HepG2 (cell line): Measurements from ENCODE around the gene NT5M. TPM values are rescaled to one million over a fixed set of nuclear protein-coding genes. Genes with fewer than 3 reads are reported as not detected.

Experiments used
- ATAC-seq: fragments of 200-7000 bp; cut with Tn5 transposase; 3 replicates; pipeline ENCODE4 v1.9.1; 2020; ENCODE audit warnings: mild to moderate bottlenecking, moderate library complexity
- BruUV-seq: library from RNA; stranded (reverse); fragments of 400-500 nt; replicated peaks from 2 replicates; lab custom pipeline; 2021; lab: Mats Ljungman, UMichigan
- CTCF ChIA-PET: fragments of 300-600 bp; formaldehyde crosslinking; extraction: SDS; loops from one replicate; lab custom pipeline; 2021; ENCODE audit warnings: low total read pairs, inconsistent platforms, low intra/inter-chr PET ratio; lab: Yijun Ruan, JAX
- POLR2A ChIA-PET: fragments of 350-600 bp; sonication (Branson Sonifier 250); formaldehyde crosslinking; loops from one replicate; lab custom pipeline; 2020; ENCODE audit warnings: antibody characterized with exemption, inconsistent platforms; lab: Yijun Ruan, JAX
- DNase-seq: peaks from one replicate; pipeline ENCODE4 v3.0.0-alpha.2; 2015; ENCODE audit warnings: low spot score
- FAIRE-seq: peaks from 3 replicates; lab custom pipeline; 2011; peaks lifted over from hg19 to GRCh38; lab: Jason Lieb, UNC
- H2AFZ ChIP-seq: one replicate; pipeline ENCODE4 v1.6.1; 2011; ENCODE audit warnings: low read length, inconsistent platforms
- H3K27ac ChIP-seq: fragments of 300-600 bp; 3 replicates; pipeline ENCODE4 v1.8.0; 2011; ENCODE audit warnings: mixed run types, mild to moderate bottlenecking, mixed read lengths, low read length, inconsistent platforms; ENCODE audit not compliant: insufficient read depth; ENCODE audit errors: extremely low read length
- H3K27me3 ChIP-seq, 2 experiments: fragments of 200-600 bp in 1 of 2; 2 replicates in 1 of 2; 3 replicates in 1 of 2; pipeline versions ENCODE4 v1.6.0 to v1.8.0; 2011; ENCODE audit warnings: low read length in 2 of 2, mild to moderate bottlenecking in 2 of 2, moderate library complexity in 2 of 2, inconsistent platforms in 1 of 2; ENCODE audit not compliant: insufficient read depth in 2 of 2, control insufficient read depth in 1 of 2
- H3K36me3 ChIP-seq, 2 experiments: fragments of 200-600 bp in 1 of 2; replicated peaks in 1 of 2; 2 replicates in 1 of 2; 3 replicates in 1 of 2; pipeline versions ENCODE4 v1.5.1 to v1.8.0; 2011; ENCODE audit warnings: low read length in 2 of 2, inconsistent platforms in 1 of 2; ENCODE audit not compliant: insufficient read depth in 2 of 2, control insufficient read depth in 1 of 2
- H3K4me1 ChIP-seq: 2 replicates; pipeline ENCODE4 v1.5.1; 2012; ENCODE audit warnings: low read length, inconsistent platforms; ENCODE audit not compliant: insufficient read depth
- H3K4me2 ChIP-seq: 2 replicates; pipeline ENCODE4 v1.6.0; 2011; ENCODE audit warnings: low read depth, low read length, inconsistent platforms
- H3K4me3 ChIP-seq, 3 experiments: fragments of 200-600 bp in 1 of 3; sonication (generic), shearing (Covaris generic) in 1 of 3; replicated peaks in 1 of 3; 2 replicates each; pipeline ENCODE4 v1.5.1; 2011 to 2016; ENCODE audit warnings: low read length in 3 of 3, inconsistent platforms in 2 of 3, low read depth in 2 of 3, mild to moderate bottlenecking in 2 of 3, control low read depth in 1 of 3, mixed read lengths in 1 of 3; ENCODE audit not compliant: insufficient read depth in 1 of 3
- H3K79me2 ChIP-seq: one replicate; pipeline ENCODE4 v1.6.1; 2011; ENCODE audit warnings: low read length, inconsistent platforms; ENCODE audit not compliant: insufficient read depth
- H3K9ac ChIP-seq: 2 replicates; pipeline ENCODE4 v1.6.0; 2011; ENCODE audit warnings: mild to moderate bottlenecking, low read depth, low read length, inconsistent platforms; ENCODE audit not compliant: insufficient read depth
- H3K9me3 ChIP-seq: 2 replicates; pipeline ENCODE4 v1.5.1; 2012; ENCODE audit warnings: mild to moderate bottlenecking, low read length
- H4K20me1 ChIP-seq: 2 replicates; pipeline ENCODE4 v1.6.0; 2011; ENCODE audit warnings: inconsistent platforms, mild to moderate bottlenecking, low read length, moderate library complexity; ENCODE audit not compliant: insufficient read depth
- ARNT2 ChIP-seq: sonication (generic); formaldehyde crosslinking; IDR thresholded peaks from 2 replicates; pipeline ENCODE4 v1.8.0; 2022; ENCODE audit warnings: mild to moderate bottlenecking, low read depth, missing genetic modification reagents, moderate library complexity
- BORCS8-MEF2B ChIP-seq: sonication (generic); formaldehyde crosslinking; IDR thresholded peaks from 2 replicates; pipeline ENCODE4 v1.8.0; 2022; ENCODE audit warnings: mild to moderate bottlenecking, missing genetic modification reagents
- PCBP2 ChIP-seq: fragments of 200-400 bp; formaldehyde crosslinking; optimal IDR thresholded peaks from 2 replicates; pipeline ENCODE3; 2018; ENCODE audit warnings: low read length, low read depth; ENCODE audit not compliant: poor library complexity, severe bottlenecking
- TSC22D2 ChIP-seq: sonication (generic); formaldehyde crosslinking; IDR thresholded peaks from 2 replicates; pipeline ENCODE4 v1.5.1; 2020; ENCODE audit warnings: missing genetic modification reagents, mild to moderate bottlenecking, borderline replicate concordance
- ZBTB43 ChIP-seq: sonication (generic); formaldehyde crosslinking; conservative IDR thresholded peaks from 2 replicates; pipeline ENCODE4 v1.4.0; 2020; ENCODE audit warnings: missing genetic modification reagents
- ZHX1 ChIP-seq: sonication (generic); formaldehyde crosslinking; IDR thresholded peaks from 2 replicates; pipeline ENCODE4 v1.8.1; 2022; ENCODE audit warnings: low read depth, mild to moderate bottlenecking, missing genetic modification reagents
- ZNF281 ChIP-seq: sonication (generic); formaldehyde crosslinking; IDR thresholded peaks from 2 replicates; pipeline ENCODE4 v1.4.0; 2020; ENCODE audit warnings: missing genetic modification reagents, borderline replicate concordance
- ZNF672 ChIP-seq: sonication (generic); formaldehyde crosslinking; IDR thresholded peaks from 2 replicates; pipeline ENCODE4 v1.8.1; 2022; ENCODE audit warnings: missing genetic modification reagents
- ZNF674 ChIP-seq: sonication (generic); formaldehyde crosslinking; IDR thresholded peaks from 2 replicates; pipeline ENCODE4 v1.5.0; 2020; ENCODE audit warnings: low read depth, mild to moderate bottlenecking, missing genetic modification reagents
- WGBS: methylation state at CpG from one replicate; pipeline ENCODE4 v1.1.6; 2017; ENCODE audit warnings: low lambda C conversion rate; 5-methylcytosine and 5-hydroxymethylcytosine counted together
- in situ Hi-C: cut with HindIII; loops from 2 replicates; pipeline ENCODE4 v1.10.0; 2017; ENCODE audit warnings: low pct_unique_long_range_greater_than_20kb; ENCODE audit not compliant: extremely low pct_ligation_motif_present
- intact Hi-C: fragments of 100-400 bp; cut with micrococcal nuclease; formaldehyde crosslinking; loops from one replicate; pipeline ENCODE4 v1.10.0; 2022; ENCODE audit not compliant: unreplicated experiment
- polyA plus RNA-seq, 8 experiments: library from polyadenylated mRNA; depleted of rRNA in 3 of 8; stranded (reverse) in 7 of 8; unstranded in 1 of 8; fragments of >200 nt; fragmentation: Illumina TruSeq in 4 of 8; extraction: Trizol in 4 of 8; gene quantifications; 2 replicates each; pipeline versions ENCODE4 v1.2.1 to v1.2.3, GENCODE V29; 2011 to 2016; ENCODE audit warnings: low read depth in 4 of 8, missing spikeins in 1 of 8, mixed read lengths in 1 of 8; ENCODE audit not compliant: insufficient read depth in 1 of 8
- total RNA-seq, 5 experiments: library from RNA; depleted of rRNA; stranded (reverse); fragments of >200 nt; fragmentation: Illumina TruSeq; extraction: Trizol; gene quantifications; 2 replicates each; pipeline ENCODE4 v1.2.3, GENCODE V29; 2016; ENCODE audit warnings: low read depth in 1 of 5

NT5M gene
- total and polyA plus RNA-seq, 2 of the 13 experiments (the other 11 are each of a cell fraction or from before 2014, with no cell fraction given): 0.55 to 0.78 TPM

- Histone ChIP-seq H3K4me3 (no peak overlapping the region), H3K79me2 (no peaks in the 10 kb centered on the region), H3K27me3 (peaks cover 2 to 11% of the 10 kb centered on the region in 2 experiments; a peak in 2 of 5 replicates), H4K20me1 (no peaks in the 10 kb centered on the region), H3K27ac (no peak overlapping the region), H3K4me2 (no peak overlapping the region), H3K36me3 (no peaks in the 10 kb centered on the region), H3K9ac (no peak overlapping the region), H2AFZ (no peak overlapping the region), H3K9me3 (no peaks in the 10 kb centered on the region), H3K4me1 (no peaks in the 10 kb centered on the region)
- CTCF ChIA-PET: no interaction called here
- BruUV-seq: no TSS peak
- FAIRE-seq (no peak), ATAC-seq (no peak), DNase-seq (no peak)
- POLR2A ChIA-PET: no interaction called here
- 49% methylated on average over 16 of the region's 16 CpGs for WGBS
- in situ Hi-C loops (no loop called here), intact Hi-C loops (no loop called here)
- TF ChIP-seq ARNT2 (no peak), ZNF674 (CRISPR knock-in tag) (no peak), ZNF281 (CRISPR knock-in tag) (no peak)
Measured at GRCh38 chr17:17320188-17320910, 17.2 kb downstream of the NT5M start.

- ChIA-PET POLR2A (no interaction called here), CTCF (no interaction called here)
- Histone ChIP-seq H3K27ac (no peak overlapping the region), H3K4me1 (no peaks in the 10 kb centered on the region), H2AFZ (no peak overlapping the region), H3K4me3 (no peak overlapping the region), H3K36me3 (no peaks in the 10 kb centered on the region), H3K27me3 (peaks cover 2 to 11% of the 10 kb centered on the region in 2 experiments; a peak in 2 of 5 replicates), H3K9me3 (no peaks in the 10 kb centered on the region), H3K4me2 (no peak overlapping the region), H3K9ac (no peak overlapping the region), H3K79me2 (no peaks in the 10 kb centered on the region), H4K20me1 (no peaks in the 10 kb centered on the region)
- ATAC-seq: no peak
- BruUV-seq: no TSS peak
- WGBS: 58% methylated on average over 10 of the region's 10 CpGs
- no peak for DNase-seq
- in situ Hi-C loops: no loop called here
- intact Hi-C loops: no loop called here
- FAIRE-seq: no peak
- TF ChIP-seq ZNF672 (CRISPR knock-in tag) (no peak), BORCS8-MEF2B (no peak), ZHX1 (CRISPR knock-in tag) (no peak), ZBTB43 (no peak), PCBP2 (no peak), TSC22D2 (CRISPR knock-in tag) (no peak)
Measured at GRCh38 chr17:17320911-17321220, 17.7 kb downstream of the NT5M start.
